ENCODE results near the gene CMSS1.

The CMSS1 gene

DNA sequence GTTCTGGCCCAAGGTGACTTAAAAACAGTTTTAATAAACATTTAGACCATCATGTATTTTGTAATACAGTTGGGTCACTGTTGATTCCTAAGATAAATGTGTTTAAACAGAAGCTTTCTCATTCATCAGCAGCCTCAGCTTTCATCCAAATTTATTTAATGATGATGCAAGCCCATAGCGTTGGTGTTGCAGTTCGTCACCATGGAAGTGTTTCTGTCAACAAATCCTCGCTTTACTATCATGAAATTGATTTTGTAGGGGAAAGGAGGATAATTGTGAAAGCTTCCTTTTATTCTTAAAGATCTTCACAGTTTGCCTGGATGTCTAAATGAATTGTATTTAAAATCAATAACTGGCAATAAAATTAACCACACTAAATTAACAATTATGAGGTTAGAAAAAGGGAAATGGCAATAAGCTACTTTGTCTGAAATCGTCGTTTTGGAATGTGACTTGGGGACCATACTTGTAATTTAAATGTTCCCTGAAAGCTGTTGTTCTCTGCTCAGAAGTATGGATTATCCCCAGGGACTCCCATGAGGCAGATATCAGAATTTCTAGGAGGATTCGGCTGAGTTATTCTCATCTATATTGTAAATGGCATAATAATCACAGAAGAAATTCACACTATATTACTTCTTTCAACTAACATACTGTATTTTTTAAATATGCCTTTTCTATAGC, 29.0 kb downstream of the CMSS1 start:
- H3K4me1 ChIP-seq (ENCODE audit: control insufficient read depth, insufficient read depth, low read length) = no peaks in the 10 kb centered on the region
- no peaks in the 10 kb centered on the region for H3K9me3 ChIP-seq (ENCODE audit: control insufficient read depth, insufficient read depth, low read depth, low read length)
- H3K36me3 ChIP-seq (ENCODE audit: control insufficient read depth in 2 of 2, insufficient read depth in 1 of 2, low read length in 2 of 2) = no peaks in the 10 kb centered on the region
- H3K4me3 ChIP-seq (ENCODE audit: low read depth, low read length) = no peak overlapping the region
- ChIA-PET CTCF (interaction anchor here (0.5 to 1.3 kb wide), 5 partner anchors 9 to 408 kb away, joined by 3 to 5 read pairs (median 4); no protein-coding TSS in a partner anchor), POLR2A (no interaction called here)
- no peak overlapping the region for H3K27ac ChIP-seq (ENCODE audit: extremely low read depth, low read depth, low read length)
- TF ChIP-seq SALL2 (tag by site-specific recombination; IDR thresholded peaks at IDR 0.05; ENCODE audit: borderline replicate concordance) (no peak), OSR2 (tag by site-specific recombination; IDR thresholded peaks at IDR 0.05) (peak; percentile 43; the same call in 1 of the 2 replicates)

DNA sequence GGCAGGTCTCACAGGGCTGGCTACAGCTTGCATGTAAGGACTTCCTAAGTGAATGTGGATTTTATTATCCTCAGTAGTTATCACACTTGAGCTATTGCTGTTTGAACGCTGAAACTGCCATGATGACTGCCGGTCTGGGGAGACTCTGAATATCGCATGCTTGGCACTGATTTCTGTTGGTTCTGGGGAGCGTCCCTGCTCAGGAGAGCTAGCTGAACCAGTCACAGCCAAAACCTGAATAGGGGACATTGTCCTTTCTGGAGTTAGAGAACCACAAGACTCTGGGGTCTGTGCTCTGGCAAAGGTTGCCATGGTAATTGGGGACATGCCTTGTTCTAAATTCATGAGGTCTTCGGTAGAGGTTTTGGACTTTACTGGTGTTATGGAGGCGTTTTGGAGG, 30.8 kb downstream of the CMSS1 start:
- CTCF ChIA-PET = no interaction called here
- Histone ChIP-seq H3K27ac (ENCODE audit: extremely low read depth, low read depth, low read length) (no peak overlapping the region), H3K4me3 (ENCODE audit: low read depth, low read length) (no peak overlapping the region), H3K36me3 (ENCODE audit: control insufficient read depth in 2 of 2, insufficient read depth in 1 of 2, low read length in 2 of 2) (no peaks in the 10 kb centered on the region), H3K4me1 (ENCODE audit: control insufficient read depth, insufficient read depth, low read length) (no peaks in the 10 kb centered on the region), H3K9me3 (ENCODE audit: control insufficient read depth, insufficient read depth, low read depth, low read length) (no peaks in the 10 kb centered on the region)
- TF ChIP-seq OVOL3 (tag by site-specific recombination; IDR thresholded peaks at IDR 0.05) = no peak
- TF ChIP-seq, protein P1, sequence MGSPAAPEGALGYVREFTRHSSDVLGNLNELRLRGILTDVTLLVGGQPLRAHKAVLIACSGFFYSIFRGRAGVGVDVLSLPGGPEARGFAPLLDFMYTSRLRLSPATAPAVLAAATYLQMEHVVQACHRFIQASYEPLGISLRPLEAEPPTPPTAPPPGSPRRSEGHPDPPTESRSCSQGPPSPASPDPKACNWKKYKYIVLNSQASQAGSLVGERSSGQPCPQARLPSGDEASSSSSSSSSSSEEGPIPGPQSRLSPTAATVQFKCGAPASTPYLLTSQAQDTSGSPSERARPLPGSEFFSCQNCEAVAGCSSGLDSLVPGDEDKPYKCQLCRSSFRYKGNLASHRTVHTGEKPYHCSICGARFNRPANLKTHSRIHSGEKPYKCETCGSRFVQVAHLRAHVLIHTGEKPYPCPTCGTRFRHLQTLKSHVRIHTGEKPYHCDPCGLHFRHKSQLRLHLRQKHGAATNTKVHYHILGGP (tag by site-specific recombination; IDR thresholded peaks at IDR 0.05) = no peak
- no peak for TF ChIP-seq ZBTB48 (tag by site-specific recombination; IDR thresholded peaks at IDR 0.05)
- TF ChIP-seq MEIS1 (CRISPR knock-in tag; IDR thresholded peaks at IDR 0.05; ENCODE audit: borderline replicate concordance) = no peak
- POLR2A ChIA-PET = no interaction called here

DNA sequence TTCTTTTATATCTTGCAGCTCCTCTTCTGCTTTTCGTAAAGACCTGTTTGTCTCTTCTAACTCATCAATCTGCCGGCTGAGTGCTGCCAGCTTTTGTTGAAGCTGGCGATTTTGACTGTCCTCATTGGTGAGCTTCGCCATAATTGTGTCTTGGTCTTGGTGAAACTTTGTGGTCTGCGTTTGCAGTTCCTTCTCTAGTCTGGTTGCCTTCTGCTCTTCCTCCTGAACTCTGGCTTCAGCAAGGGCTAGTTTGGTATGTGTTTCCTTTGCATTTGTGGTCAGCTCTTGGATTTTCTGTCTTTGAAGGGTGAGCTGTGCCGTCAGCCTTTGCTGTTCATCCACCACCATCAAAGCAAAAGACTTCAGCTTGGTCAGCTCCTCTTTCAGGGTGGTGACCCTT, 32.9 kb downstream of the CMSS1 start:
- no peaks in the 10 kb centered on the region for H3K4me1 ChIP-seq (ENCODE audit: control insufficient read depth, insufficient read depth, low read length)
- CTCF ChIA-PET = interaction anchor here (1.8 kb wide), 1 partner anchor 9 kb away, joined by 4 read pairs; no protein-coding TSS in a partner anchor
- H3K27ac ChIP-seq (ENCODE audit: extremely low read depth, low read depth, low read length) = no peak overlapping the region
- H3K4me3 ChIP-seq (ENCODE audit: low read depth, low read length) = no peak overlapping the region
- H3K36me3 ChIP-seq (ENCODE audit: control insufficient read depth in 2 of 2, insufficient read depth in 1 of 2, low read length in 2 of 2) = no peaks in the 10 kb centered on the region
- H3K9me3 ChIP-seq (ENCODE audit: control insufficient read depth, insufficient read depth, low read depth, low read length) = no peaks in the 10 kb centered on the region
- TF ChIP-seq ZNF621 (tag by site-specific recombination; IDR thresholded peaks at IDR 0.05) (no peak), ZNF302 (tag by site-specific recombination; IDR thresholded peaks at IDR 0.05; ENCODE audit: low read depth) (no peak), ZFHX2 (tag by site-specific recombination; conservative IDR thresholded peaks at IDR 0.05) (no peak), ZNF221 (tag by site-specific recombination; IDR thresholded peaks at IDR 0.05; ENCODE audit: borderline replicate concordance) (no peak), ZNF398 (tag by site-specific recombination; IDR thresholded peaks at IDR 0.05) (no peak), ZNF514 (tag by site-specific recombination; IDR thresholded peaks at IDR 0.05) (no peak), KLF7 (tag by site-specific recombination; IDR thresholded peaks at IDR 0.05; ENCODE audit: borderline replicate concordance) (no peak), ZNF169 (tag by site-specific recombination; IDR thresholded peaks at IDR 0.05) (no peak), ZNF596 (tag by site-specific recombination; IDR thresholded peaks at IDR 0.05) (no peak)
- TF ChIP-seq, protein P2, sequence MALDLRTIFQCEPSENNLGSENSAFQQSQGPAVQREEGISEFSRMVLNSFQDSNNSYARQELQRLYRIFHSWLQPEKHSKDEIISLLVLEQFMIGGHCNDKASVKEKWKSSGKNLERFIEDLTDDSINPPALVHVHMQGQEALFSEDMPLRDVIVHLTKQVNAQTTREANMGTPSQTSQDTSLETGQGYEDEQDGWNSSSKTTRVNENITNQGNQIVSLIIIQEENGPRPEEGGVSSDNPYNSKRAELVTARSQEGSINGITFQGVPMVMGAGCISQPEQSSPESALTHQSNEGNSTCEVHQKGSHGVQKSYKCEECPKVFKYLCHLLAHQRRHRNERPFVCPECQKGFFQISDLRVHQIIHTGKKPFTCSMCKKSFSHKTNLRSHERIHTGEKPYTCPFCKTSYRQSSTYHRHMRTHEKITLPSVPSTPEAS (tag by site-specific recombination; IDR thresholded peaks at IDR 0.05) = no peak
- TF ChIP-seq, protein P1 (tag by site-specific recombination; IDR thresholded peaks at IDR 0.05) = no peak
- TF ChIP-seq, protein P3, sequence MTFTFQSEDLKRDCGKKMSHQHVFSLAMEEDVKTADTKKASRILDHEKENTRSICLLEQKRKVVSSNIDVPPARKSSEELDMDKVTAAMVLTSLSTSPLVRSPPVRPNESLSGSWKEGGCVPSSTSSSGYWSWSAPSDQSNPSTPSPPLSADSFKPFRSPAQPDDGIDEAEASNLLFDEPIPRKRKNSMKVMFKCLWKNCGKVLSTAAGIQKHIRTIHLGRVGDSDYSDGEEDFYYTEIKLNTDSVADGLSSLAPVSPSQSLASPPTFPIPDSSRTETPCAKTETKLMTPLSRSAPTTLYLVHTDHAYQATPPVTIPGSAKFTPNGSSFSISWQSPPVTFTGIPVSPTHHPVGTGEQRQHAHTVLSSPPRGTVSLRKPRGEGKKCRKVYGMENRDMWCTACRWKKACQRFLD (tag by site-specific recombination; IDR thresholded peaks at IDR 0.05) = no peak
- TF ChIP-seq, protein P4, sequence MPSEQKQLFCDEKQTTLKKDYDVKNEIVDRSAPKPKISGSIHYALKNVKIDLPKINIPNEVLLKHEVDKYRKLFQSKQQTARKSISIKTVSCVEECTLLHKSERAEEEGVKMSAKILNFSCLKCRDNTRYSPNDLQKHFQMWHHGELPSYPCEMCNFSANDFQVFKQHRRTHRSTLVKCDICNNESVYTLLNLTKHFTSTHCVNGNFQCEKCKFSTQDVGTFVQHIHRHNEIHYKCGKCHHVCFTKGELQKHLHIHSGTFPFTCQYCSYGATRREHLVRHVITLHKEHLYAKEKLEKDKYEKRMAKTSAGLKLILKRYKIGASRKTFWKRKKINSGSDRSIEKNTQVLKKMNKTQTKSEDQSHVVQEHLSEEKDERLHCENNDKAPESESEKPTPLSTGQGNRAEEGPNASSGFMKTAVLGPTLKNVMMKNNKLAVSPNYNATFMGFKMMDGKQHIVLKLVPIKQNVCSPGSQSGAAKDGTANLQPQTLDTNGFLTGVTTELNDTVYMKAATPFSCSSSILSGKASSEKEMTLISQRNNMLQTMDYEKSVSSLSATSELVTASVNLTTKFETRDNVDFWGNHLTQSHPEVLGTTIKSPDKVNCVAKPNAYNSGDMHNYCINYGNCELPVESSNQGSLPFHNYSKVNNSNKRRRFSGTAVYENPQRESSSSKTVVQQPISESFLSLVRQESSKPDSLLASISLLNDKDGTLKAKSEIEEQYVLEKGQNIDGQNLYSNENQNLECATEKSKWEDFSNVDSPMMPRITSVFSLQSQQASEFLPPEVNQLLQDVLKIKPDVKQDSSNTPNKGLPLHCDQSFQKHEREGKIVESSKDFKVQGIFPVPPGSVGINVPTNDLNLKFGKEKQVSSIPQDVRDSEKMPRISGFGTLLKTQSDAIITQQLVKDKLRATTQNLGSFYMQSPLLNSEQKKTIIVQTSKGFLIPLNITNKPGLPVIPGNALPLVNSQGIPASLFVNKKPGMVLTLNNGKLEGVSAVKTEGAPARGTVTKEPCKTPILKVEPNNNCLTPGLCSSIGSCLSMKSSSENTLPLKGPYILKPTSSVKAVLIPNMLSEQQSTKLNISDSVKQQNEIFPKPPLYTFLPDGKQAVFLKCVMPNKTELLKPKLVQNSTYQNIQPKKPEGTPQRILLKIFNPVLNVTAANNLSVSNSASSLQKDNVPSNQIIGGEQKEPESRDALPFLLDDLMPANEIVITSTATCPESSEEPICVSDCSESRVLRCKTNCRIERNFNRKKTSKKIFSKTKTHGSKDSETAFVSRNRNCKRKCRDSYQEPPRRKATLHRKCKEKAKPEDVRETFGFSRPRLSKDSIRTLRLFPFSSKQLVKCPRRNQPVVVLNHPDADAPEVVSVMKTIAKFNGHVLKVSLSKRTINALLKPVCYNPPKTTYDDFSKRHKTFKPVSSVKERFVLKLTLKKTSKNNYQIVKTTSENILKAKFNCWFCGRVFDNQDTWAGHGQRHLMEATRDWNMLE (tag by site-specific recombination; conservative IDR thresholded peaks at IDR 0.05; ENCODE audit: low read depth) = no peak
- POLR2A ChIA-PET = no interaction called here
